H9 (cell line): ENCODE results near the gene PSMD6. TPM values are rescaled to one million over a fixed set of nuclear protein-coding genes. Genes with fewer than 3 reads are reported as not detected.

Source experiments
- DNase-seq: peaks from one replicate; pipeline ENCODE4 v3.0.0-alpha.2; 2017
- H2AFZ ChIP-seq: one replicate; pipeline ENCODE4 v1.6.1; 2013; ENCODE audit warnings: mild to moderate bottlenecking, low read length, control low read depth, moderate library complexity
- H2AK5ac ChIP-seq: 2 replicates; pipeline ENCODE4 v1.6.1; 2013; ENCODE audit warnings: low read length, control low read depth, mixed read lengths; ENCODE audit not compliant: insufficient read length
- H2BK120ac ChIP-seq: one replicate; pipeline ENCODE4 v1.6.1; 2013; ENCODE audit warnings: low read depth, mild to moderate bottlenecking, low read length, control low read depth, inconsistent platforms; ENCODE audit not compliant: poor library complexity, severe bottlenecking
- H2BK12ac ChIP-seq: 2 replicates; pipeline ENCODE4 v1.6.1; 2013; ENCODE audit warnings: low read length, control low read depth, mixed read lengths, low read depth; ENCODE audit not compliant: insufficient read length
- H2BK15ac ChIP-seq: 2 replicates; pipeline ENCODE4 v1.6.1; 2013; ENCODE audit warnings: low read depth, low read length, control low read depth
- H2BK20ac ChIP-seq: one replicate; pipeline ENCODE4 v1.6.1; 2013; ENCODE audit warnings: low read depth, mild to moderate bottlenecking, low read length, control low read depth, inconsistent platforms; ENCODE audit not compliant: poor library complexity, severe bottlenecking
- H2BK5ac ChIP-seq: 2 replicates; pipeline ENCODE4 v1.6.1; 2013; ENCODE audit warnings: low read length, control low read depth, mixed read lengths; ENCODE audit not compliant: insufficient read length
- H3K14ac ChIP-seq: 2 replicates; pipeline ENCODE4 v1.6.1; 2013; ENCODE audit warnings: low read length, control low read depth; ENCODE audit not compliant: insufficient read depth
- H3K18ac ChIP-seq: 2 replicates; pipeline ENCODE4 v1.6.1; 2013; ENCODE audit warnings: low read depth, mild to moderate bottlenecking, mixed read lengths, low read length, control low read depth; ENCODE audit not compliant: insufficient read length
- H3K23ac ChIP-seq: 2 replicates; pipeline ENCODE4 v1.6.1; 2013; ENCODE audit warnings: low read length, control low read depth, mixed read lengths, low read depth; ENCODE audit not compliant: insufficient read length
- H3K23me2 ChIP-seq: 2 replicates; pipeline ENCODE4 v1.6.1; 2013; ENCODE audit warnings: low read depth, mild to moderate bottlenecking, mixed read lengths, low read length, control low read depth; ENCODE audit not compliant: insufficient read length, poor library complexity, severe bottlenecking
- H3K27ac ChIP-seq: 2 replicates; pipeline ENCODE4 v1.5.1; 2013; ENCODE audit warnings: low read length, control low read depth, mixed read lengths, low read depth; ENCODE audit not compliant: insufficient read length
- H3K27me3 ChIP-seq: 2 replicates; pipeline ENCODE4 v1.6.1; 2013; ENCODE audit warnings: low read length, control low read depth, inconsistent platforms; ENCODE audit not compliant: insufficient read depth
- H3K4ac ChIP-seq: 2 replicates; pipeline ENCODE4 v1.6.1; 2013; ENCODE audit warnings: low read depth, mild to moderate bottlenecking, control low read depth, inconsistent platforms, low read length, moderate library complexity
- H3K4me1 ChIP-seq: 2 replicates; pipeline ENCODE4 v1.6.1; 2013; ENCODE audit warnings: low read length, control low read depth, inconsistent platforms; ENCODE audit not compliant: insufficient read depth
- H3K4me2 ChIP-seq: 2 replicates; pipeline ENCODE4 v1.6.1; 2013; ENCODE audit warnings: low read length, control low read depth, mixed read lengths; ENCODE audit not compliant: insufficient read length, insufficient read depth
- H3K56ac ChIP-seq: 2 replicates; pipeline ENCODE4 v1.6.1; 2013; ENCODE audit warnings: low read depth, mild to moderate bottlenecking, mixed read lengths, low read length, control low read depth; ENCODE audit not compliant: insufficient read length
- H3K79me1 ChIP-seq: 2 replicates; pipeline ENCODE4 v1.6.1; 2013; ENCODE audit warnings: low read depth, mild to moderate bottlenecking, moderate library complexity, low read length, control low read depth, inconsistent platforms; ENCODE audit not compliant: insufficient read depth, poor library complexity, severe bottlenecking
- H3K79me2 ChIP-seq: 2 replicates; pipeline ENCODE4 v1.6.1; 2013; ENCODE audit warnings: low read length, control low read depth, inconsistent platforms; ENCODE audit not compliant: insufficient read depth
- H3K9ac ChIP-seq: 2 replicates; pipeline ENCODE4 v1.6.1; 2013; ENCODE audit warnings: low read length, control low read depth, mixed read lengths; ENCODE audit not compliant: insufficient read length; ENCODE audit errors: extremely low read depth
- H3K9me3 ChIP-seq: one replicate; pipeline ENCODE4 v1.6.1; 2013; ENCODE audit warnings: low read depth, low read length, inconsistent platforms; ENCODE audit not compliant: control insufficient read depth
- H3T11ph ChIP-seq: one replicate; pipeline ENCODE4 v1.6.1; 2013; ENCODE audit warnings: mild to moderate bottlenecking, low read length, control low read depth, inconsistent platforms
- H4K20me1 ChIP-seq: one replicate; pipeline ENCODE4 v1.6.1; 2013; ENCODE audit not compliant: control insufficient read depth, insufficient read length, insufficient read depth
- H4K5ac ChIP-seq: 2 replicates; pipeline ENCODE4 v1.6.1; 2013; ENCODE audit warnings: low read depth, mild to moderate bottlenecking, mixed read lengths, low read length, control low read depth; ENCODE audit not compliant: insufficient read length
- H4K8ac ChIP-seq: replicated peaks from 2 replicates; pipeline ENCODE4 v1.6.1; 2013; ENCODE audit warnings: low read length, control low read depth, mixed read lengths, low read depth; ENCODE audit not compliant: insufficient read length
- H4K91ac ChIP-seq: 2 replicates; pipeline ENCODE4 v1.6.1; 2013; ENCODE audit warnings: low read depth, mild to moderate bottlenecking, moderate library complexity, mixed read lengths, low read length, control low read depth; ENCODE audit not compliant: insufficient read length
- H3K27ac Mint-ChIP-seq, 3 experiments: 2 replicates in 2 of 3; 3 replicates in 1 of 3; pipeline ENCODE4 v1.8.0; 2020 to 2021; ENCODE audit warnings: mixed read lengths in 3 of 3, mild to moderate bottlenecking in 1 of 3, moderate library complexity in 1 of 3
- H3K27me3 Mint-ChIP-seq: 2 replicates; pipeline ENCODE4 v1.8.0; 2021; ENCODE audit warnings: low read depth, mild to moderate bottlenecking, moderate library complexity, mixed read lengths
- H3K36me3 Mint-ChIP-seq, 3 experiments: 2 replicates in 2 of 3; 3 replicates in 1 of 3; pipeline ENCODE4 v1.8.0; 2020 to 2021; ENCODE audit warnings: low read depth in 3 of 3, mixed read lengths in 3 of 3; ENCODE audit not compliant: insufficient read depth in 1 of 3
- H3K4me1 Mint-ChIP-seq, 2 experiments: 2 replicates each; pipeline ENCODE4 v1.8.0; 2020; ENCODE audit warnings: mixed read lengths in 2 of 2
- H3K4me3 Mint-ChIP-seq, 2 experiments: 2 replicates in 1 of 2; 3 replicates in 1 of 2; pipeline ENCODE4 v1.8.0; 2020 to 2021; ENCODE audit warnings: mild to moderate bottlenecking in 2 of 2, mixed read lengths in 2 of 2, moderate library complexity in 1 of 2
- H3K9me3 Mint-ChIP-seq, 2 experiments: 2 replicates in 1 of 2; 3 replicates in 1 of 2; pipeline ENCODE4 v1.8.0; 2020; ENCODE audit warnings: mild to moderate bottlenecking in 2 of 2, mixed read lengths in 2 of 2, moderate library complexity in 1 of 2
- WGBS: extraction: QIAGEN DNeasy Blood & Tissue Kit; methylation state at CpG from one replicate; pipeline ENCODE4 v1.1.7; 2013; ENCODE audit warnings: missing lambda C conversion rate, low lambda C conversion rate, mixed read lengths; ENCODE audit not compliant: insufficient read length; ENCODE audit errors: extremely low coverage; 5-methylcytosine and 5-hydroxymethylcytosine counted together
- total RNA-seq: library from RNA; stranded (reverse); gene quantifications from 2 replicates; pipeline ENCODE4 v1.2.1, GENCODE V29; 2021
- TF ChIP-seq, protein P1 (sequence below): fragments of 200-600 bp; sonication (generic); conservative IDR thresholded peaks from 3 replicates; pipeline ENCODE4 v1.8.0; 2021; ENCODE audit warnings: antibody characterized with exemption, mild to moderate bottlenecking

Gene PSMD6
- total RNA-seq, 1 experiment from 2014 or later: 112 TPM

GRCh38 chr3:63986831-63987230, 36.5 kb downstream of the PSMD6 start:
- Mint-ChIP-seq H3K27ac (no peak overlapping the region), H3K27me3 (no peaks in the 10 kb centered on the region), H3K4me1 (peaks cover 2% of the 10 kb centered on the region in 2 experiments; a peak in 2 of 4 replicates), H3K36me3 (peaks cover 1 to 41% (median 38%) of the 10 kb centered on the region in 3 experiments; a peak in 6 of 7 replicates), H3K4me3 (no peak overlapping the region), H3K9me3 (no peaks in the 10 kb centered on the region)
- Histone ChIP-seq H3K23ac (no peak overlapping the region), H2AK5ac (no peak overlapping the region), H4K8ac (no peak overlapping the region), H2AFZ (no peak overlapping the region), H3K4me2 (no peak overlapping the region), H2BK20ac (no peak overlapping the region), H3K18ac (no peak overlapping the region), H2BK12ac (no peak overlapping the region), H3K27ac (no peak overlapping the region), H4K20me1 (no peaks in the 10 kb centered on the region), H4K91ac (no peak overlapping the region), H3K79me1 (no peaks in the 10 kb centered on the region), H3K9me3 (no peaks in the 10 kb centered on the region), H3K4me1 (peaks cover 2% of the 10 kb centered on the region; the same call in 1 of the 2 replicates), H3K23me2 (no peaks in the 10 kb centered on the region), H2BK15ac (no peak overlapping the region), H3K4ac (no peak overlapping the region), H4K5ac (no peak overlapping the region), H3K14ac (no peak overlapping the region), H3T11ph (no peak overlapping the region), H3K9ac (no peak overlapping the region), H2BK120ac (no peak overlapping the region), H2BK5ac (no peak overlapping the region), H3K27me3 (no peaks in the 10 kb centered on the region), H3K56ac (no peak overlapping the region), H3K79me2 (no peaks in the 10 kb centered on the region)
- no CpG with 5 or more reads among the region's 2 CpGs for WGBS
- DNase-seq: no peak
- TF ChIP-seq, protein P1, sequence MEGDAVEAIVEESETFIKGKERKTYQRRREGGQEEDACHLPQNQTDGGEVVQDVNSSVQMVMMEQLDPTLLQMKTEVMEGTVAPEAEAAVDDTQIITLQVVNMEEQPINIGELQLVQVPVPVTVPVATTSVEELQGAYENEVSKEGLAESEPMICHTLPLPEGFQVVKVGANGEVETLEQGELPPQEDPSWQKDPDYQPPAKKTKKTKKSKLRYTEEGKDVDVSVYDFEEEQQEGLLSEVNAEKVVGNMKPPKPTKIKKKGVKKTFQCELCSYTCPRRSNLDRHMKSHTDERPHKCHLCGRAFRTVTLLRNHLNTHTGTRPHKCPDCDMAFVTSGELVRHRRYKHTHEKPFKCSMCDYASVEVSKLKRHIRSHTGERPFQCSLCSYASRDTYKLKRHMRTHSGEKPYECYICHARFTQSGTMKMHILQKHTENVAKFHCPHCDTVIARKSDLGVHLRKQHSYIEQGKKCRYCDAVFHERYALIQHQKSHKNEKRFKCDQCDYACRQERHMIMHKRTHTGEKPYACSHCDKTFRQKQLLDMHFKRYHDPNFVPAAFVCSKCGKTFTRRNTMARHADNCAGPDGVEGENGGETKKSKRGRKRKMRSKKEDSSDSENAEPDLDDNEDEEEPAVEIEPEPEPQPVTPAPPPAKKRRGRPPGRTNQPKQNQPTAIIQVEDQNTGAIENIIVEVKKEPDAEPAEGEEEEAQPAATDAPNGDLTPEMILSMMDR: no peak
